GM19023 (cell line): ENCODE data around the gene BPIFB6.

Source experiments
- ATAC-seq: cut with Tn5 transposase; IDR thresholded peaks from one replicate; pipeline ENCODE4 v1.9.1; 2021; ENCODE audit warnings: mild to moderate bottlenecking, moderate library complexity; ENCODE audit not compliant: unreplicated experiment

The BPIFB6 gene

GRCh38 chr20:33082546-33082945 is 51.1 kb downstream of the BPIFB6 start:
- ATAC-seq = no peak

DNA sequence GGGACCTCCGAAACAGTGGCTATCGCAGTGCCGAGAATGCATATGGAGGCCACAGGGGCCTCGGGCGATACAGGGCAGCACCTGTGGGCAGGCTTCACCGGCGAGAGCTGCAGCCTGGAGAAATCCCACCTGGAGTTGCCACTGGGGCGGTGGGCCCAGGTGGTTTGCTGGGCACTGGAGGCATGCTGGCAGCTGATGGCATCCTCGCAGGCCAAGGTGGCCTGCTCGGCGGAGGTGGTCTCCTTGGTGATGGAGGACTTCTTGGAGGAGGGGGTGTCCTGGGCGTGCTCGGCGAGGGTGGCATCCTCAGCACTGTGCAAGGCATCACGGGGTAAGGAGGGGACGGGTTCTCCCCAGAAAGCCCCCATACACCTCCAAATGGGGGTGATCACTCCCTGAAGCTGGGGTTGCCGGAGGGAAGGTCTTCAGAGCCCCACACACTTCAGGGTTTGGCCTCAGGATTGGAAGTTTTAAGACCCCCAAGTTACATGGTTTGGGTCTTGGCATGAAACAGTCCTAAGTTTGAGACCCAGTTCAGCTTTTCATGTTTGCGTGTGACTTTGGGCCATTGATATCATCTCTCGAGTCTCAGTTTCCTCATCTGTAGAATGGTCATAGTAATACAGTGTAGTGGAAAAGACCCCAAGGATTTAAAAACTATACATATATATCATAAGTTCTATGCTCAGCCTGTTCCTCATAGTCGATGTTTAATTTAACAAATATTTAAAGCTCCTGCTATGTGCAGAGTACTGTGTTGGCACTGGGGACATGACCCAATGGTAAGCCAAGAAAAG is 52.3 kb downstream of the BPIFB6 start:
- no peak for ATAC-seq

DNA sequence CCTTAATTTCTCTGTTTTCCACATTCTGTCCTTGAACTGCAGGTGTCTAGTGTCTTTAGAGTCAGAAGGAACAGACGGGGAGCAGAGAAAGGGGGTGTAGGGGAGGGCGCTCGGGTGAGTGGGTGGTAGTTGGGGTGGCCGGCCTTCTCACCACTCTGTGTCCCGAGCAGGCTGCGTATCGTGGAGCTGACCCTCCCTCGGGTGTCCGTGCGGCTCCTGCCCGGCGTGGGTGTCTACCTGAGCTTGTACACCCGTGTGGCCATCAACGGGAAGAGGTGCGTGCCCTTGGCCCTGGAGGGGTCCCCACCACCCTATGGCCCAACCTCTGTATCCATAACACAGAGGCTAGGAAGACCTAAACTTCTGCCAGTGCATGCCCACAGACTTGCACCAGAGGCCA is 53.3 kb downstream of the BPIFB6 start:
- no peak for ATAC-seq

- no peak for ATAC-seq
Measured at GRCh38 chr20:33086052-33086722, 54.7 kb downstream of the BPIFB6 start.

GRCh38 chr20:33091147-33091546 is 59.7 kb downstream of the BPIFB6 start:
- no peak for ATAC-seq

DNA sequence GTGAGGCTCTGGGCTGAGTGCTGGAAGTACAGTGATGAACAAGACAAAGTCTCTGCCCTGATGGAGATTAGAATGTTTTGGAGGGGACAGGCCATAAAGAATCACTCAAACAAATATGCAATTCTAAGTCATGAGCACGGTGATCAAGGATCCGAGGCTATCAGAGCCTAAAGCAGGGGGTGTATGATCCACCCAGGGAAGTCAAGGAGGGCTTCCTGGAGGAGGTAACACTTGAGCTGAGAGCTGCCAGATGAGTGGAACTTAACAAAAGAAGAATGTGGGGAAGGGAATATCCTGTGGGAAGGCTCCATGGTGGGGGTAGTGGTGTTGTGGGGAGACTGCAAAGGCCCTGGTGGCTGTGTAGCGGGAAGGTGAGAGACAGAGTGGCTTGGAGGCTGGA is 60.2 kb downstream of the BPIFB6 start:
- no peak for ATAC-seq

DNA sequence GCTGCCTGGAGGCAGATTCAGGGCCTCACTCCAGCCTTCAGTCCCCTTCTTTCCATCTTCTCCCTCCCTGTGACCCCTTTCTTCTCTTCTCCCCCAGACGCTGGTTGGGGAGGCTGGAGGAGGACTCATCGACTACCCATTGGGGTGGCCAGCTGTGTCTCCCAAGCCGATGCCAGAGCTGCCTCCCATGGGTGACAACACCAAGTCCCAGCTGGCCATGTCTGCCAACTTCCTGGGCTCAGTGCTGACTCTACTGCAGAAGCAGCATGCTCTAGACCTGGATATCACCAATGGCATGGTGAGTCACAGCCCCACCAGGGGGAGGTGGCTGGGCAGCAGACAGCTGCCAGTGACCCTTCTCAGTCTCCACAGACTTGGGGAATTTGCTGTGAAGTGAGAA is 60.9 kb downstream of the BPIFB6 start:
- no peak for ATAC-seq

DNA sequence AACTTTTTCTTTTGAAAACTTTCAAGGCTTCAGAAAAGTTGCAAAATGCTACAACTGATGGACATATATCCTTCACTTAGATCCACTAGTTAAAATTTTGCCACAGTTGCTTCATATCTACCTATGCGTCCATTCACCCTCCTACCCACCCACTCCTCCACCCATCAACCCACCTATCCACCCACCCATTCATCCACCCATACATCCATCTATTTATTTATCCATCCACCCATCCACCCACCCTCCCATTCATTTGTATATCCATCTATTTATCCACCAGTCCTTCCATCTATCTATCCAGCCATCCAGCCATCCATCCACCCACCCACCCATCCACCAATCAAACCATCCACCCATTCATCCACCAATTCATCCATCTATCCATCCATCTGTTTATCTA is 61.6 kb downstream of the BPIFB6 start:
- ATAC-seq = no peak

DNA sequence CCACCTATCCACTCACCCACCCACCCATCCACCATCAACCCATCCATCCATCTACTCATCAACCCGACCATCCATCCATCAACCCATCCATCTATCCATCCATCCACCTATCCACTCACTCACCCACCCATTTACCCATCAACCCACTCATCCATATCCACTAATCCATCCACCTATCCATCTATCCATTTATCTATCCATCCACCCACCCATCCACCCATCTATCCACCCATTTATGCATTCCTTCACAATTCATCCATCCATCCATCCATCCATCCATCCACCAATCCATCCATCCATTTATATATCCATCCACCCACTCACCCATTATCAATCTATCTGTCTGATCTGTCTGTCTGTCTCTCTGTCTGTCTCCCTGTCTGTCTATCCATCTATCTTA is 62.1 kb downstream of the BPIFB6 start:
- ATAC-seq = no peak
